ENCODE data around the gene PPARA. TPM values are rescaled to one million over a fixed set of nuclear protein-coding genes. Genes with fewer than 3 reads are reported as not detected.

The PPARA gene
- total and polyA plus RNA-seq, 2 of the 4 experiments (the other 2 are of a cell fraction): 3.1 to 7.0 TPM

GRCh38 chr22:46133588-46133855 lies 16.8 kb upstream of the PPARA start:
- ATAC-seq (ENCODE audit: low read depth) (no peak), DNase-seq (no peak)
- Histone ChIP-seq H3K9ac (ENCODE audit: low read depth, low read length) (no peak overlapping the region), H3K4ac (ENCODE audit: low read depth, low read length) (no peak overlapping the region), H2BK15ac (ENCODE audit: low read depth, low read length) (no peak overlapping the region), H3K14ac (replicated peaks; ENCODE audit: low read depth, low read length) (no peak overlapping the region), H3K4me3 (ENCODE audit: insufficient read depth, low read depth, low read length) (no peak overlapping the region), H3K79me1 (ENCODE audit: low read depth in 1 of 2, low read length in 2 of 2) (no peaks in the 10 kb centered on the region), H2AFZ (replicated peaks; ENCODE audit: low read length, poor library complexity) (no peak overlapping the region), H3K9me3 (ENCODE audit: control insufficient read depth, insufficient read depth, low read length) (no peaks in the 10 kb centered on the region), H3K4me1 (ENCODE audit: control insufficient read depth, insufficient read depth, low read length) (no peaks in the 10 kb centered on the region), H3K27ac (ENCODE audit: insufficient read depth, low read length) (no peak overlapping the region), H3K27me3 (ENCODE audit: control insufficient read depth, insufficient read depth, low read length) (no peaks in the 10 kb centered on the region; the same call in 1 of the 2 replicates), H3K56ac (ENCODE audit: extremely low read depth, insufficient read depth, low read length) (no peak overlapping the region), H2BK20ac (ENCODE audit: low read depth, low read length) (no peak overlapping the region), H4K20me1 (ENCODE audit: insufficient read depth, low read length) (no peaks in the 10 kb centered on the region), H2BK5ac (ENCODE audit: low read depth, low read length, poor library complexity, severe bottlenecking) (no peak overlapping the region), H4K8ac (ENCODE audit: low read depth in 2 of 2, low read length in 2 of 2) (no peak overlapping the region), H2BK120ac (ENCODE audit: low read depth, low read length) (no peak overlapping the region), H3K18ac (ENCODE audit: low read depth, low read length) (no peak overlapping the region), H4K5ac (ENCODE audit: low read depth, low read length) (no peak overlapping the region), H4K91ac (ENCODE audit: insufficient read depth, low read depth, low read length) (no peak overlapping the region), H3K23ac (ENCODE audit: low read depth, low read length) (no peak overlapping the region), H3K36me3 (ENCODE audit: control insufficient read depth, insufficient read depth, low read length) (no peaks in the 10 kb centered on the region), H3K4me2 (ENCODE audit: low read depth, low read length) (no peak overlapping the region), H2AK5ac (ENCODE audit: low read depth, low read length) (no peak overlapping the region), H3K9me1 (ENCODE audit: insufficient read depth, low read length) (peaks cover 4% of the 10 kb centered on the region; the same call in 1 of the 2 replicates), H2AK9ac (replicated peaks; ENCODE audit: low read depth, low read length, poor library complexity) (no peak overlapping the region)
- intact Hi-C loops (cut with micrococcal nuclease) (no loop called here), dilution Hi-C loops (cut with HindIII; ENCODE audit: low sequenced_read_pairs, unreplicated experiment) (no loop called here), in situ Hi-C loops (cut with MboI; ENCODE audit: low sequenced_read_pairs) (loop anchor here (25.0 kb wide), 1 partner anchor 404 kb away; the partner anchor contains the start of gene CELSR1)
- POLR2A ChIA-PET (ENCODE audit: unreplicated experiment): no interaction called here
- no CpG with 5 or more reads among the region's 4 CpGs for WGBS, 2 experiments (ENCODE audit: extremely low coverage in 2 of 2, insufficient read length in 1 of 2)
- CTCF ChIA-PET: no interaction called here
- TF ChIP-seq RFX5 (IDR thresholded peaks at IDR 0.05; ENCODE audit: low read depth, low read length) (no peak), FOS (IDR thresholded peaks at IDR 0.05; ENCODE audit: low read depth, low read length) (no peak), CEBPB (IDR thresholded peaks at IDR 0.05; ENCODE audit: low read depth, low read length) (no peak), CTCF (conservative IDR thresholded peaks at IDR 0.05; ENCODE audit: low read depth, low read length) (no peak), USF2 (IDR thresholded peaks at IDR 0.05; ENCODE audit: low read depth, low read length) (no peak), RCOR1 (IDR thresholded peaks at IDR 0.05; ENCODE audit: insufficient replicate concordance, low read length) (no peak), SMC3 (IDR thresholded peaks at IDR 0.05; ENCODE audit: low read depth, low read length) (no peak), RAD21 (IDR thresholded peaks at IDR 0.05; ENCODE audit: low read length) (no peak), POLR2A (IDR thresholded peaks at IDR 0.05; ENCODE audit: low read depth, low read length) (no peak), ELK1 (IDR thresholded peaks at IDR 0.05; ENCODE audit: borderline replicate concordance, low read depth, low read length) (no peak), NFE2L2 (IDR thresholded peaks at IDR 0.05; ENCODE audit: low read depth, low read length) (no peak), BHLHE40 (IDR thresholded peaks at IDR 0.05; ENCODE audit: low read depth, low read length) (no peak), CHD1 (IDR thresholded peaks at IDR 0.05; ENCODE audit: low read depth, low read length) (no peak), MAZ (IDR thresholded peaks at IDR 0.05; ENCODE audit: borderline replicate concordance, low read depth, low read length) (no peak), MAFK (IDR thresholded peaks at IDR 0.05; ENCODE audit: low read depth, low read length) (no peak), MXI1 (IDR thresholded peaks at IDR 0.05; ENCODE audit: borderline replicate concordance, low read depth, low read length) (no peak)
- BruUV-seq (replicated peaks): no TSS peak

Data from IMR-90 (cell line).